ENCODE results near the gene MCC. TPM values are rescaled to one million over a fixed set of nuclear protein-coding genes. Genes with fewer than 3 reads are reported as not detected.

The MCC gene
- total RNA-seq, 2 donors from 2014 or later: 4.3 TPM

- H3K4me3 Mint-ChIP-seq: no peak overlapping the region
- H3K9me3 Mint-ChIP-seq: no peaks in the 10 kb centered on the region
- no peaks in the 10 kb centered on the region for H3K4me1 Mint-ChIP-seq
- no peak for ATAC-seq (replicated peaks)
- no peak overlapping the region for H3K27ac Mint-ChIP-seq
- no peaks in the 10 kb centered on the region for H3K27me3 Mint-ChIP-seq
- no peaks in the 10 kb centered on the region for H3K36me3 Mint-ChIP-seq (ENCODE audit: low read depth)
These were observed 370.0 kb downstream of the MCC start for GRCh38 chr5:113118298-113118697.

GRCh38 chr5:113117543-113118115, 370.6 kb downstream of the MCC start:
- H3K27ac Mint-ChIP-seq: no peak overlapping the region
- H3K27me3 Mint-ChIP-seq: no peaks in the 10 kb centered on the region
- no peak overlapping the region for H3K4me3 Mint-ChIP-seq
- H3K36me3 Mint-ChIP-seq (ENCODE audit: low read depth): no peaks in the 10 kb centered on the region
- no peaks in the 10 kb centered on the region for H3K4me1 Mint-ChIP-seq
- ATAC-seq (replicated peaks): no peak
- no peaks in the 10 kb centered on the region for H3K9me3 Mint-ChIP-seq

- ATAC-seq (replicated peaks): no peak
- no peak overlapping the region for H3K27ac Mint-ChIP-seq
- H3K36me3 Mint-ChIP-seq (ENCODE audit: low read depth): no peaks in the 10 kb centered on the region
- no peaks in the 10 kb centered on the region for H3K9me3 Mint-ChIP-seq
- no peaks in the 10 kb centered on the region for H3K27me3 Mint-ChIP-seq
- H3K4me1 Mint-ChIP-seq: no peaks in the 10 kb centered on the region
- H3K4me3 Mint-ChIP-seq: no peak overlapping the region
These were observed 372.3 kb downstream of the MCC start for GRCh38 chr5:113115956-113116355.

- no peaks in the 10 kb centered on the region for H3K4me1 Mint-ChIP-seq
- no peaks in the 10 kb centered on the region for H3K27me3 Mint-ChIP-seq
- H3K4me3 Mint-ChIP-seq: no peak overlapping the region
- no peak for ATAC-seq (replicated peaks)
- no peaks in the 10 kb centered on the region for H3K9me3 Mint-ChIP-seq
- no peaks in the 10 kb centered on the region for H3K36me3 Mint-ChIP-seq (ENCODE audit: low read depth)
- no peak overlapping the region for H3K27ac Mint-ChIP-seq
These were observed 373.2 kb downstream of the MCC start for GRCh38 chr5:113115061-113115460.

GRCh38 chr5:113114559-113114958, 373.7 kb downstream of the MCC start:
- Mint-ChIP-seq H3K36me3 (ENCODE audit: low read depth) (no peaks in the 10 kb centered on the region), H3K27ac (no peak overlapping the region), H3K4me3 (no peak overlapping the region), H3K27me3 (no peaks in the 10 kb centered on the region), H3K9me3 (no peaks in the 10 kb centered on the region), H3K4me1 (no peaks in the 10 kb centered on the region)
- ATAC-seq (replicated peaks): no peak

- H3K27ac Mint-ChIP-seq: no peak overlapping the region
- H3K4me3 Mint-ChIP-seq: no peak overlapping the region
- H3K36me3 Mint-ChIP-seq (ENCODE audit: low read depth): no peaks in the 10 kb centered on the region
- H3K27me3 Mint-ChIP-seq: no peaks in the 10 kb centered on the region
- ATAC-seq (replicated peaks): no peak
- H3K4me1 Mint-ChIP-seq: no peaks in the 10 kb centered on the region
- H3K9me3 Mint-ChIP-seq: no peaks in the 10 kb centered on the region
These were observed 375.8 kb downstream of the MCC start for GRCh38 chr5:113112435-113112834.

GRCh38 chr5:113110117-113110516, 378.1 kb downstream of the MCC start:
- no peak overlapping the region for H3K4me3 Mint-ChIP-seq
- H3K27me3 Mint-ChIP-seq: no peaks in the 10 kb centered on the region
- H3K27ac Mint-ChIP-seq: no peak overlapping the region
- H3K9me3 Mint-ChIP-seq: no peaks in the 10 kb centered on the region
- no peak for ATAC-seq (replicated peaks)
- H3K36me3 Mint-ChIP-seq (ENCODE audit: low read depth): no peaks in the 10 kb centered on the region
- no peaks in the 10 kb centered on the region for H3K4me1 Mint-ChIP-seq

- Mint-ChIP-seq H3K27ac (no peak overlapping the region), H3K36me3 (ENCODE audit: low read depth) (no peaks in the 10 kb centered on the region), H3K4me1 (no peaks in the 10 kb centered on the region), H3K4me3 (no peak overlapping the region), H3K9me3 (no peaks in the 10 kb centered on the region), H3K27me3 (no peaks in the 10 kb centered on the region)
- no peak for ATAC-seq (replicated peaks)
These were observed 378.9 kb downstream of the MCC start for GRCh38 chr5:113109344-113109743.

- Mint-ChIP-seq H3K4me3 (no peak overlapping the region), H3K36me3 (ENCODE audit: low read depth) (no peaks in the 10 kb centered on the region), H3K4me1 (no peaks in the 10 kb centered on the region), H3K27ac (no peak overlapping the region), H3K27me3 (no peaks in the 10 kb centered on the region), H3K9me3 (no peaks in the 10 kb centered on the region)
- no peak for ATAC-seq (replicated peaks)
These were observed 379.8 kb downstream of the MCC start for GRCh38 chr5:113108485-113108884.

- no peak overlapping the region for H3K4me3 Mint-ChIP-seq
- no peak overlapping the region for H3K27ac Mint-ChIP-seq
- H3K27me3 Mint-ChIP-seq: no peaks in the 10 kb centered on the region
- no peaks in the 10 kb centered on the region for H3K9me3 Mint-ChIP-seq
- H3K36me3 Mint-ChIP-seq (ENCODE audit: low read depth): no peaks in the 10 kb centered on the region
- ATAC-seq (replicated peaks): no peak
- no peaks in the 10 kb centered on the region for H3K4me1 Mint-ChIP-seq
These were observed 381.4 kb downstream of the MCC start for GRCh38 chr5:113106821-113107220.

GRCh38 chr5:113105693-113106280, 382.5 kb downstream of the MCC start:
- Mint-ChIP-seq H3K36me3 (ENCODE audit: low read depth) (no peaks in the 10 kb centered on the region), H3K27ac (no peak overlapping the region), H3K4me1 (no peaks in the 10 kb centered on the region), H3K9me3 (no peaks in the 10 kb centered on the region), H3K27me3 (no peaks in the 10 kb centered on the region), H3K4me3 (no peak overlapping the region)
- ATAC-seq (replicated peaks): no peak

- Mint-ChIP-seq H3K4me1 (no peaks in the 10 kb centered on the region), H3K36me3 (ENCODE audit: low read depth) (no peaks in the 10 kb centered on the region), H3K27ac (no peak overlapping the region), H3K9me3 (no peaks in the 10 kb centered on the region), H3K4me3 (no peak overlapping the region), H3K27me3 (no peaks in the 10 kb centered on the region)
- ATAC-seq (replicated peaks): no peak
These were observed 384.9 kb downstream of the MCC start for GRCh38 chr5:113103330-113103729.

- no peaks in the 10 kb centered on the region for H3K27me3 Mint-ChIP-seq
- no peaks in the 10 kb centered on the region for H3K36me3 Mint-ChIP-seq (ENCODE audit: low read depth)
- no peaks in the 10 kb centered on the region for H3K4me1 Mint-ChIP-seq
- no peak for ATAC-seq (replicated peaks)
- no peaks in the 10 kb centered on the region for H3K9me3 Mint-ChIP-seq
- no peak overlapping the region for H3K4me3 Mint-ChIP-seq
- H3K27ac Mint-ChIP-seq: no peak overlapping the region
These were observed 386.1 kb downstream of the MCC start for GRCh38 chr5:113102121-113102531.

- ATAC-seq (replicated peaks): no peak
- no peak overlapping the region for H3K27ac Mint-ChIP-seq
- no peaks in the 10 kb centered on the region for H3K4me1 Mint-ChIP-seq
- H3K9me3 Mint-ChIP-seq: no peaks in the 10 kb centered on the region
- H3K27me3 Mint-ChIP-seq: no peaks in the 10 kb centered on the region
- no peaks in the 10 kb centered on the region for H3K36me3 Mint-ChIP-seq (ENCODE audit: low read depth)
- no peak overlapping the region for H3K4me3 Mint-ChIP-seq
These were observed 387.3 kb downstream of the MCC start for GRCh38 chr5:113100981-113101380.

GRCh38 chr5:113099822-113100221, 388.4 kb downstream of the MCC start:
- Mint-ChIP-seq H3K27ac (no peak overlapping the region), H3K27me3 (no peaks in the 10 kb centered on the region), H3K9me3 (no peaks in the 10 kb centered on the region), H3K4me3 (no peak overlapping the region), H3K36me3 (ENCODE audit: low read depth) (no peaks in the 10 kb centered on the region), H3K4me1 (no peaks in the 10 kb centered on the region)
- no peak for ATAC-seq (replicated peaks)

- Mint-ChIP-seq H3K4me3 (no peak overlapping the region), H3K4me1 (no peaks in the 10 kb centered on the region), H3K36me3 (ENCODE audit: low read depth) (no peaks in the 10 kb centered on the region), H3K27ac (no peak overlapping the region), H3K9me3 (no peaks in the 10 kb centered on the region), H3K27me3 (no peaks in the 10 kb centered on the region)
- no peak for ATAC-seq (replicated peaks)
These were observed 389.9 kb downstream of the MCC start for GRCh38 chr5:113098378-113098777.
